Esophagus squamous epithelium (tissue), 5 donors: ENCODE measurements around the gene SRPX. TPM values are rescaled to one million over a fixed set of nuclear protein-coding genes. Genes with fewer than 3 reads are reported as not detected.

Experiments used
- DNase-seq: peaks from one replicate; lab custom pipeline; 2025; lab: John Stamatoyannopoulos, UW
- H3K27ac ChIP-seq, 4 donors: fragments of 200-600 bp; sonication (generic); one replicate each; pipeline ENCODE4 v1.5.1; 2016 to 2019; ENCODE audit warnings: mild to moderate bottlenecking in 1 of 4
- H3K27me3 ChIP-seq, 4 donors: fragments of 200-600 bp; sonication (generic); 1 replicate in 3 of 4; 2 replicates in 1 of 4; pipeline versions ENCODE4 v1.5.1 to v1.6.0; 2017 to 2021; ENCODE audit warnings: antibody characterized with exemption in 1 of 4
- H3K36me3 ChIP-seq, 3 donors: fragments of 200-600 bp; sonication (generic); one replicate each; pipeline ENCODE4 v1.5.1; 2016 to 2019
- H3K4me1 ChIP-seq, 3 donors: fragments of 200-600 bp; sonication (generic); one replicate each; pipeline ENCODE4 v1.5.1; 2017 to 2019
- H3K4me3 ChIP-seq, 4 donors: fragments of 200-600 bp; sonication (generic); 1 replicate in 3 of 4; 2 replicates in 1 of 4; pipeline ENCODE4 v1.5.1; 2016 to 2019; ENCODE audit warnings: mild to moderate bottlenecking in 2 of 4, moderate library complexity in 1 of 4
- H3K9me3 ChIP-seq, 3 donors: fragments of 200-600 bp; sonication (generic); one replicate each; pipeline ENCODE4 v1.5.1; 2016 to 2019
- POLR2A ChIP-seq, 4 donors: fragments of 450-650 bp; IDR thresholded peaks; one replicate each; pipeline ENCODE4 v1.6.1; 2017; ENCODE audit warnings: antibody characterized with exemption in 4 of 4, mild to moderate bottlenecking in 4 of 4, moderate library complexity in 3 of 4
- whole genome bisulfite sequencing, 2 donors: methylation state at CpG; one replicate each; pipeline ENCODE4 v1.1.5; 2018; 5-methylcytosine and 5-hydroxymethylcytosine counted together
- intact Hi-C: fragments of 100-400 bp; cut with DNase I; formaldehyde crosslinking; loops from one replicate; pipeline ENCODE4 v1.15.0; 2022
- total RNA-seq, 4 donors: library from RNA; depleted of rRNA; stranded (reverse); fragments of >200 nt; gene quantifications; one replicate each; pipeline ENCODE4 v1.1.0, GENCODE V29; 2016
- TF ChIP-seq, protein P1 (sequence below), 6 experiments: fragments of 450-650 bp in 4 of 6; fragments of 200-600 bp in 2 of 6; sonication (generic) in 2 of 6; IDR thresholded peaks; one replicate each; pipeline ENCODE4 v1.5.1; 2016 to 2019; ENCODE audit warnings: antibody characterized with exemption in 6 of 6, mild to moderate bottlenecking in 4 of 6, moderate library complexity in 4 of 6
- donor health status: DM: yes; HTN: yes; CAD: no.

Gene SRPX
- total RNA-seq, 4 donors from 2014 or later, result 0.99 to 88.1 (median 16.0) TPM

GRCh38 chrX:38112566-38112965, 108.1 kb downstream of the SRPX start:
- intact Hi-C loops, result no loop called here
- Histone ChIP-seq H3K27me3 (no peaks in the 10 kb centered on the region), H3K4me3 (no peak overlapping the region), H3K9me3 (no peaks in the 10 kb centered on the region), H3K27ac (no peak overlapping the region), H3K36me3 (no peaks in the 10 kb centered on the region), H3K4me1 (no peaks in the 10 kb centered on the region)
- WGBS, 2 donors, result 58 to 60% methylated on average over 3 to 4 of the region's 4 CpGs
- TF ChIP-seq, protein P1, sequence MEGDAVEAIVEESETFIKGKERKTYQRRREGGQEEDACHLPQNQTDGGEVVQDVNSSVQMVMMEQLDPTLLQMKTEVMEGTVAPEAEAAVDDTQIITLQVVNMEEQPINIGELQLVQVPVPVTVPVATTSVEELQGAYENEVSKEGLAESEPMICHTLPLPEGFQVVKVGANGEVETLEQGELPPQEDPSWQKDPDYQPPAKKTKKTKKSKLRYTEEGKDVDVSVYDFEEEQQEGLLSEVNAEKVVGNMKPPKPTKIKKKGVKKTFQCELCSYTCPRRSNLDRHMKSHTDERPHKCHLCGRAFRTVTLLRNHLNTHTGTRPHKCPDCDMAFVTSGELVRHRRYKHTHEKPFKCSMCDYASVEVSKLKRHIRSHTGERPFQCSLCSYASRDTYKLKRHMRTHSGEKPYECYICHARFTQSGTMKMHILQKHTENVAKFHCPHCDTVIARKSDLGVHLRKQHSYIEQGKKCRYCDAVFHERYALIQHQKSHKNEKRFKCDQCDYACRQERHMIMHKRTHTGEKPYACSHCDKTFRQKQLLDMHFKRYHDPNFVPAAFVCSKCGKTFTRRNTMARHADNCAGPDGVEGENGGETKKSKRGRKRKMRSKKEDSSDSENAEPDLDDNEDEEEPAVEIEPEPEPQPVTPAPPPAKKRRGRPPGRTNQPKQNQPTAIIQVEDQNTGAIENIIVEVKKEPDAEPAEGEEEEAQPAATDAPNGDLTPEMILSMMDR (IDR thresholded peaks at IDR 0.05), result no peak
- no peak for TF ChIP-seq POLR2A (IDR thresholded peaks at IDR 0.05)
- no peak for DNase-seq

DNA sequence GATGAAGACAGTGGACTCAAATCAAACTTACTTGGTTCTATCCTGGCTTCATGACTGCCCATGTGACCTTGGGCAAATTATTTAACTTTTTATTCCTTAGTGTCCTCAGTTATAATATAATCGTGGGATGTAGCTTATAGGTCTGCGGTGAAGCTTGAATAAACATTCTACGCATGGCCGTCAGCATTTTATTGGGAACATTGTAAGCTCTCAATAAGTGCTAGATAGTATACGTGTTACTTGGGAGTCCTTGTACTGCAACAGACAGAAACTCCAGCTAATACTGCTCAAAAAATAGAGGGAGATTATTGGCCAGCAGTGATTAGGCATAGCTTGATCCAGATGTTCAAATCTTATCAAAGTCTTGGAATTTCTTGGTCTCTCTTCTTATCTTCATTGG, 109.5 kb downstream of the SRPX start:
- H3K9me3 ChIP-seq, result no peaks in the 10 kb centered on the region
- H3K4me1 ChIP-seq, result no peaks in the 10 kb centered on the region
- intact Hi-C loops, result no loop called here
- no peaks in the 10 kb centered on the region for H3K27me3 ChIP-seq
- WGBS, 2 donors, result 90 to 95% methylated on average over 5 of the region's 5 CpGs
- no peak for DNase-seq
- no peak for TF ChIP-seq POLR2A (IDR thresholded peaks at IDR 0.05)
- TF ChIP-seq, protein P1 (IDR thresholded peaks at IDR 0.05), result no peak
- no peak overlapping the region for H3K27ac ChIP-seq
- H3K4me3 ChIP-seq, result no peak overlapping the region
- no peaks in the 10 kb centered on the region for H3K36me3 ChIP-seq

- Histone ChIP-seq H3K4me1 (no peaks in the 10 kb centered on the region), H3K4me3 (no peak overlapping the region), H3K9me3 (no peaks in the 10 kb centered on the region), H3K27ac (no peak overlapping the region), H3K36me3 (no peaks in the 10 kb centered on the region), H3K27me3 (no peaks in the 10 kb centered on the region)
- no peak for DNase-seq
- intact Hi-C loops, result no loop called here
- 61 to 91% methylated on average over 4 to 6 of the region's 6 CpGs for WGBS, 2 donors
- TF ChIP-seq, protein P1 (IDR thresholded peaks at IDR 0.05), result no peak
- no peak for TF ChIP-seq POLR2A (IDR thresholded peaks at IDR 0.05)
Observed at GRCh38 chrX:38110231-38110630, 110.4 kb downstream of the SRPX start.

DNA sequence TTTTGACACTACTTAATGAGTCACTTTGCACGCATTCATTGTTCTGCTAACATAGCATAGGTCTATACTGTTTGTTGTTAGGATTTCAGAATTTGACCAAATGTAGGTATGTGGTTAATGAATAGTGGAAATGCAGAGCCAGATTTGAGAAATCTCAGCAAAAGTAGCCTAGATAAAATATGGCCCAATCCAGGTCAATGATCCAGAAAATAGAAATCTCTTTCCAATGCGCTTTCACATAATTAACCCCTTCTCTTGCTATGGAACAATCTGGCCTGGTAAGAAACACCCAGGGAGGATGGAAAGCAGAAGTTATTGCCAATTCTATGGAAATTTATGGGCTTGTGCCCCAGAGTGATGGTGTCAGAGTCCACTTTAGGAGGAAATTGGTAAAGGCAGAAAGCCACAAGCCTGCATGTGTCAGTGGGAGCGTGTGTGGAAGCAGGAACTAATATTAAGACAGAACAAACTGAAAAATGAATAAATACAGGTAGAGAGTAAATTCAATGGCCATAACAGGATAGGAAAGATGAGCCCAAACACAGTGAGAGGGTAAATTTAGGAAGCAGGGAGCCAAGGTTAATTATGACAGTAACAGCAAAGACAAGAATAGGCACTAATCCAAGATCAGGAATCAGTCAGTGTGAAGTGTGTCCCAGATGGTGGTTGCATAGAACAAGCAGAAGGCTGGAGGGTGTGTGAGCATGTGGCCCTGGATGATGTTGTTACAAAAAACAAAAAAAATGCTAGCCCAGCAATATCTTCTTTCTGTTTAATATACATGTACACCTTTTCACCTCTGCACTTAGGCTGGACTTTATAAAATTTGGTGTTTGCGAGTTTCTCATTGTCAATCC, 111.4 kb downstream of the SRPX start:
- H3K27me3 ChIP-seq, result no peaks in the 10 kb centered on the region
- no peaks in the 10 kb centered on the region for H3K9me3 ChIP-seq
- no peak overlapping the region for H3K4me3 ChIP-seq
- no peaks in the 10 kb centered on the region for H3K4me1 ChIP-seq
- no peak for TF ChIP-seq POLR2A (IDR thresholded peaks at IDR 0.05)
- TF ChIP-seq, protein P1 (IDR thresholded peaks at IDR 0.05), result no peak
- intact Hi-C loops, result no loop called here
- H3K27ac ChIP-seq, result no peak overlapping the region
- DNase-seq, result no peak
- H3K36me3 ChIP-seq, result no peaks in the 10 kb centered on the region
- 66 to 87% methylated on average over 4 of the region's 4 CpGs for WGBS, 2 donors

DNA sequence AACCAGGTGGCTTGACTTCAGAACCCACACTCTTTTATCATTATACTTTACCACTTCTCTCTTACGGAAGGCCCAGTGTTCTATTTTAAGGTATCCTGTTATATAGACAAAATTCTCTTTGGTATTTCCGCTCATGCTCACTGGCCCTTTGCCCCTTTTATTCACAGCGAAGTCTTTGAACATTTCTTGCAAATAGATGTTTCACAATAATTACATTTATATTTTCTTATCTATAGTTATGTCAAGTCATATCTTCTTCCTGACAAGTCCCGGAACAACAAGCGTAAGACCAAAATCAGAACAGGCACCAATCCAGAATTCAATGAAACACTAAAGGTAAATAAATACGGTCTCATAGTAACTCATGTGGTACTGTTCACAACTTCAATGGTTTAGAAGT, 112.3 kb downstream of the SRPX start:
- TF ChIP-seq, protein P1 (IDR thresholded peaks at IDR 0.05), result no peak
- no peak for TF ChIP-seq POLR2A (IDR thresholded peaks at IDR 0.05)
- no peaks in the 10 kb centered on the region for H3K9me3 ChIP-seq
- no peak for DNase-seq
- H3K4me3 ChIP-seq, result no peak overlapping the region
- H3K27ac ChIP-seq, result no peak overlapping the region
- H3K36me3 ChIP-seq, result no peaks in the 10 kb centered on the region
- 81 to 87% methylated on average over 6 of the region's 6 CpGs for WGBS, 2 donors
- intact Hi-C loops, result no loop called here
- H3K4me1 ChIP-seq, result no peaks in the 10 kb centered on the region
- no peaks in the 10 kb centered on the region for H3K27me3 ChIP-seq
